HUES48 (cell line): Measurements from ENCODE around the gene PRKN.

Source experiments
- H3K27ac ChIP-seq: one replicate; pipeline ENCODE4 v1.7.0; 2013; ENCODE audit warnings: low read depth, low read length, inconsistent platforms
- H3K27me3 ChIP-seq: 2 replicates; pipeline ENCODE4 v1.6.1; 2013; ENCODE audit warnings: mild to moderate bottlenecking, low read length; ENCODE audit not compliant: control insufficient read depth, insufficient read depth
- H3K36me3 ChIP-seq: 2 replicates; pipeline ENCODE4 v1.6.1; 2013; ENCODE audit warnings: low read length; ENCODE audit not compliant: control insufficient read depth, insufficient read depth
- H3K4me1 ChIP-seq: 2 replicates; pipeline ENCODE4 v1.6.1; 2013; ENCODE audit warnings: mild to moderate bottlenecking, low read length; ENCODE audit not compliant: control insufficient read depth, insufficient read depth
- H3K4me3 ChIP-seq: 2 replicates; pipeline ENCODE4 v1.5.1; 2013; ENCODE audit warnings: mild to moderate bottlenecking, low read depth, low read length
- H3K9ac ChIP-seq: 2 replicates; pipeline ENCODE4 v1.6.1; 2013; ENCODE audit warnings: mild to moderate bottlenecking, low read depth, low read length, moderate library complexity
- H3K9me3 ChIP-seq: 2 replicates; pipeline ENCODE4 v1.6.1; 2013; ENCODE audit warnings: low read length; ENCODE audit not compliant: control insufficient read depth, insufficient read depth

The PRKN gene

GRCh38 chr6:161649068-161649467, 1078.5 kb downstream of the PRKN start:
- no peak overlapping the region for H3K9ac ChIP-seq
- no peak overlapping the region for H3K4me3 ChIP-seq
- no peaks in the 10 kb centered on the region for H3K4me1 ChIP-seq
- no peaks in the 10 kb centered on the region for H3K36me3 ChIP-seq
- no peaks in the 10 kb centered on the region for H3K9me3 ChIP-seq
- H3K27ac ChIP-seq, result no peak overlapping the region
- no peaks in the 10 kb centered on the region for H3K27me3 ChIP-seq

GRCh38 chr6:161647234-161647633, 1080.3 kb downstream of the PRKN start:
- H3K4me3 ChIP-seq, result no peak overlapping the region
- no peaks in the 10 kb centered on the region for H3K9me3 ChIP-seq
- H3K27me3 ChIP-seq, result no peaks in the 10 kb centered on the region
- no peaks in the 10 kb centered on the region for H3K4me1 ChIP-seq
- no peaks in the 10 kb centered on the region for H3K36me3 ChIP-seq
- no peak overlapping the region for H3K27ac ChIP-seq
- H3K9ac ChIP-seq, result no peak overlapping the region

GRCh38 chr6:161644521-161644920, 1083.0 kb downstream of the PRKN start:
- Histone ChIP-seq H3K9me3 (no peaks in the 10 kb centered on the region), H3K4me1 (0 out of 2 replicates have a peak, but pooled peaks cover 6% of the 10 kb centered on the region), H3K4me3 (no peak overlapping the region), H3K36me3 (no peaks in the 10 kb centered on the region), H3K9ac (no peak overlapping the region), H3K27ac (no peak overlapping the region), H3K27me3 (no peaks in the 10 kb centered on the region)

GRCh38 chr6:161641175-161641574, 1086.4 kb downstream of the PRKN start:
- Histone ChIP-seq H3K9ac (no peak overlapping the region), H3K9me3 (no peaks in the 10 kb centered on the region), H3K4me1 (0 out of 2 replicates have a peak, but pooled peaks cover 7% of the 10 kb centered on the region), H3K36me3 (no peaks in the 10 kb centered on the region), H3K4me3 (no peak overlapping the region), H3K27ac (no peak overlapping the region), H3K27me3 (no peaks in the 10 kb centered on the region)

GRCh38 chr6:161639772-161640171, 1087.8 kb downstream of the PRKN start:
- Histone ChIP-seq H3K9me3 (no peaks in the 10 kb centered on the region), H3K27me3 (no peaks in the 10 kb centered on the region), H3K27ac (no peak overlapping the region)

GRCh38 chr6:161637658-161638057, 1089.9 kb downstream of the PRKN start:
- Histone ChIP-seq H3K36me3 (no peaks in the 10 kb centered on the region), H3K4me3 (no peak overlapping the region), H3K27ac (no peak overlapping the region), H3K9me3 (no peaks in the 10 kb centered on the region), H3K27me3 (no peaks in the 10 kb centered on the region), H3K9ac (no peak overlapping the region), H3K4me1 (0 out of 2 replicates have a peak, but pooled peaks cover 7% of the 10 kb centered on the region)

More at GRCh38 chr6:161639772-161640171, 1087.8 kb downstream of the PRKN start:
- Histone ChIP-seq H3K4me1 (0 out of 2 replicates have a peak, but pooled peaks cover 7% of the 10 kb centered on the region), H3K36me3 (no peaks in the 10 kb centered on the region), H3K4me3 (no peak overlapping the region), H3K9ac (no peak overlapping the region)

- 0 out of 2 replicates have a peak, but pooled peaks cover 7% of the 10 kb centered on the region for H3K4me1 ChIP-seq
- no peaks in the 10 kb centered on the region for H3K36me3 ChIP-seq
- no peak overlapping the region for H3K4me3 ChIP-seq
Measured at GRCh38 chr6:161636882-161637430, 1090.6 kb downstream of the PRKN start.

GRCh38 chr6:161635975-161636374, 1091.6 kb downstream of the PRKN start:
- H3K36me3 ChIP-seq, result no peaks in the 10 kb centered on the region
- no peaks in the 10 kb centered on the region for H3K9me3 ChIP-seq
- no peak overlapping the region for H3K27ac ChIP-seq
- no peak overlapping the region for H3K9ac ChIP-seq
- H3K4me1 ChIP-seq, result 0 out of 2 replicates have a peak, but pooled peaks cover 7% of the 10 kb centered on the region
- H3K27me3 ChIP-seq, result no peaks in the 10 kb centered on the region
- H3K4me3 ChIP-seq, result no peak overlapping the region

More at GRCh38 chr6:161636882-161637430, 1090.6 kb downstream of the PRKN start:
- H3K9ac ChIP-seq, result no peak overlapping the region
- H3K27ac ChIP-seq, result no peak overlapping the region
- H3K9me3 ChIP-seq, result no peaks in the 10 kb centered on the region
- no peaks in the 10 kb centered on the region for H3K27me3 ChIP-seq

GRCh38 chr6:161634916-161635315, 1092.7 kb downstream of the PRKN start:
- Histone ChIP-seq H3K4me1 (0 out of 2 replicates have a peak, but pooled peaks cover 5% of the 10 kb centered on the region), H3K4me3 (no peak overlapping the region), H3K27me3 (no peaks in the 10 kb centered on the region), H3K9me3 (no peaks in the 10 kb centered on the region), H3K27ac (no peak overlapping the region), H3K36me3 (no peaks in the 10 kb centered on the region), H3K9ac (no peak overlapping the region)

GRCh38 chr6:161631676-161632194, 1095.8 kb downstream of the PRKN start:
- Histone ChIP-seq H3K9me3 (peaks cover 2% of the 10 kb centered on the region; the same call in 1 of the 2 replicates), H3K27me3 (no peaks in the 10 kb centered on the region; the same call in 1 of the 2 replicates), H3K4me3 (no peak overlapping the region), H3K9ac (no peak overlapping the region), H3K4me1 (no peaks in the 10 kb centered on the region), H3K27ac (no peak overlapping the region), H3K36me3 (no peaks in the 10 kb centered on the region)

GRCh38 chr6:161630674-161631073, 1096.9 kb downstream of the PRKN start:
- H3K27ac ChIP-seq, result no peak overlapping the region
- no peaks in the 10 kb centered on the region for H3K4me1 ChIP-seq
- H3K9me3 ChIP-seq, result peaks cover 12% of the 10 kb centered on the region
- H3K9ac ChIP-seq, result no peak overlapping the region
- H3K27me3 ChIP-seq, result no peaks in the 10 kb centered on the region; the same call in 1 of the 2 replicates
- no peak overlapping the region for H3K4me3 ChIP-seq
- H3K36me3 ChIP-seq, result no peaks in the 10 kb centered on the region
